HG02870 (cell line): ENCODE measurements around the gene RAPGEF3.

ENCODE experiments used
- ATAC-seq: cut with Tn5 transposase; IDR thresholded peaks from one replicate; pipeline ENCODE4 v1.9.1; 2021; ENCODE audit warnings: mild to moderate bottlenecking, moderate library complexity; ENCODE audit not compliant: unreplicated experiment

The RAPGEF3 gene

GRCh38 chr12:47777741-47778558 is 19.3 kb upstream of the RAPGEF3 start:
- no peak for ATAC-seq

GRCh38 chr12:47777151-47777550 is 18.5 kb upstream of the RAPGEF3 start:
- no peak for ATAC-seq

- no peak for ATAC-seq
Observed at GRCh38 chr12:47776471-47777143, 17.9 kb upstream of the RAPGEF3 start.

GRCh38 chr12:47775100-47775911 is 16.6 kb upstream of the RAPGEF3 start:
- ATAC-seq, result no peak

- no peak for ATAC-seq
Observed at GRCh38 chr12:47774663-47775062, 16.0 kb upstream of the RAPGEF3 start.

- ATAC-seq, result no peak
Observed at GRCh38 chr12:47773858-47774580, 15.3 kb upstream of the RAPGEF3 start.

- ATAC-seq, result peak; percentile 77
Observed at GRCh38 chr12:47773062-47773857, 14.6 kb upstream of the RAPGEF3 start, which contains the start of gene SLC48A1. TSS of gene SLC48A1 (plus strand) at chr12:47773238. CDS start at chr12:47773305, 67 bp downstream.

GRCh38 chr12:47772738-47773061 is 14.0 kb upstream of the RAPGEF3 start:
- no peak for ATAC-seq

GRCh38 chr12:47772094-47772660 is 13.5 kb upstream of the RAPGEF3 start:
- no peak for ATAC-seq

- ATAC-seq, result no peak
Observed at GRCh38 chr12:47771304-47771703, 12.6 kb upstream of the RAPGEF3 start.

GRCh38 chr12:47770086-47770726 is 11.5 kb upstream of the RAPGEF3 start:
- ATAC-seq, result no peak

GRCh38 chr12:47769234-47770085 is 10.8 kb upstream of the RAPGEF3 start:
- no peak for ATAC-seq

GRCh38 chr12:47768323-47768811 is 9.7 kb upstream of the RAPGEF3 start:
- no peak for ATAC-seq

GRCh38 chr12:47767216-47767724 is 8.6 kb upstream of the RAPGEF3 start:
- no peak for ATAC-seq

- ATAC-seq, result no peak
Observed at GRCh38 chr12:47766502-47767215, 8.0 kb upstream of the RAPGEF3 start.

- ATAC-seq, result no peak
Observed at GRCh38 chr12:47763481-47764346, 5.0 kb upstream of the RAPGEF3 start.
